Stimulated activated CD8-positive, alpha-beta memory T cell treated with anti-CD3 and anti-CD28 coated beads, Interleukin-7, amount 100 ng/mL, for 24 hours (primary cell): ENCODE measurements around the gene CRNN.
A peak's percentile ranks its signal among the peaks of the same experiment; 100 is the strongest.

Experiments used
- DNase-seq: peaks from one replicate; pipeline ENCODE4 v3.0.0-alpha.2; 2020; ENCODE audit warnings: low read depth

The CRNN gene

DNA sequence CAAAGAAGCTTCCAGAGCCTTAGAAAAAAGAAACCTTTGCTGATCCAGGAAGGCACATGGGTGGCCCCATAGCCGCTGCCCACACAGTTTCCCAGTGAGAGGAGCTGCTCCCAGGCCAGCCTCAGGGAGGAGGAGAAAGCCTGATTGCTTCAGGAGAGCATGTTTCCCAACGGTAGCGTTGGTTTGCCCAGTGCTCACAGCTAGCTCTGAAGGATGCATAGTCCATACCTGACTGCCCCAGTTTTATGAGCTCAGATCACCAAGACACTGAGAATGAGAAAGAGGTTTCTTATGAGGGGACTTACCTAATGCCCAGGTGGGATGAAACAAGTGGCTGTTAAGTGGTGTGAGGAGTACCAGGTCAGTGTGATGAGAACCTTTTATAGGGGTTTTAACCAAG, at the start of gene CRNN:
CRNN (minus strand) TSS at position 355 of the 400 bp plus-strand sequence. CDS start 2,030 bp downstream, outside the sequence.
- no peak for DNase-seq

DNA sequence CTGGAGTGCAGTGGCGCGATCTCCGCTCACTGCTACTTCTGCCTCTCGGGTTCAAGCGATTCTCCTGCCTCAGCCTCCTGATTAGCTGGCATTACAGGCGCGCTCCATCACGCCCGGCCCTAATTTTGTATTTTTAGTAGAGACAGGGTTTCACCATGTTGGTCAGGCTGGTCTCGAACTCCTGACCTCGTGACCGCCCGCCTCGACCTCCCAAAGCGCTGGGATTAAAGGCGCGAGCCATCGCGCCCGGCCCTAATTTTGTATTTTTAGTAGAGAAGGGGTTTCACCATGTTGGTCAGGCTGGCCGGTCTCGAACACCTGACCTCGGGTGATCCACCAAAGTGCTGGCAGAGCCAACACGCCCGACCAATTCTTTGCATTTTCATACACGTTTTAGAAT, 48.6 kb upstream of the CRNN start:
- no peak for DNase-seq

GRCh38 chr1:152461544-152461943, 47.5 kb upstream of the CRNN start:
- DNase-seq, result no peak

DNA sequence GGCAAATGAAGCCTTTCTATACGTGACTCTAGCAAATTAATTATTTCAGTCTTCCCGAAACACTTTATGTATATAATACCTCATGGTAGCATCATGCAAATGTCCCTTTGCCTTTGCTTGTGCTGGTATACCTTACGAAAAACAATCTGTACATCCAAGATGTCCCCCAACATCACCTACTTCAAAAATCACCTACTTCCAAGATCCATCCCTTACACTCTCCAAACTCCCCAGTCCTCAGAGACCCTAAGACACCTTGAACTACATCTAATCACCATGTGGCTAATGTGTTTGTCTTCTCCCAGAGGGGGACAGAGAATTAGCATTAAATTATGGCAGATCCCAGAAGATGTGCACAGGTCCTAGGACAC, 46.5 kb upstream of the CRNN start:
- DNase-seq, result no peak

GRCh38 chr1:152459596-152460528, 45.8 kb upstream of the CRNN start:
- DNase-seq, result peak; percentile 53

DNA sequence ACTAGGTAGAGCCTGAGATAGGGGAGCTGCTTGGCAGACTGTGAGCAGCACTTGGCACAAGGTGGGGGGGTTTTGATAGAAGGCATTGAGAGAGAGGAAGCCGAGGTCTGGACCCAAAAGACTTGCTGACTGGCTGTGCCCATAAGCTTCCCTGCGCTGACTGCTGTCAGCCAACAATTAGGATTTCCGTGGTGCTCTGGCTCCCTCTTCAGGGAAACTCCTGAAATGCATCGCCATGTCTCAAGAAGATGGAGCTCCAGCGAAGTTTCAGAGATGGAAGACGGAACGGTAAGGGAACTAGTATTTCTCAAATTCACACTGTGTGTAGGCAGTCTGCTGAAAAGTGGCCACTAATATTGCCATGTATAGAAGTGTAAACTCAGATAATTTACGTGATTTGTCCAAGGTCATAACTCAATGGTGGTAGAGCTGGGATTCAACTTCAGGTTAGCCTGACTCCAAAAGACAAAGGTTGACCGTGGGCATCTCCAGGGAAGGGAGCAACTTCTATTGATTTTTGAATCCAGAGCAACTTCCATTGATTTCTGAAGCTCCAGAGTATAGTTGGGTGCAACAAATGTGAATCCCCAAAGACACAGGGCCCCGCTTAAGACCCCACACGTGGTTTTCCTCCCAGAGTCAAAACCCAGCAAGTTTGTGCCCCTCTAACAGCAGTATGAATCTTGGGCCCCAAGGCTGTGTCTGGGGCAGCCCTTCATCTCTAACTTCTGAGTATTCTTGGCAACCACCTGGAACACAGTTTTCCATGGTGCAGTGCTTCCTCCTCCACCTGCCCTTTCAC, 44.5 kb upstream of the CRNN start:
- DNase-seq, result peak; percentile 64

- DNase-seq, result no peak
Observed at GRCh38 chr1:152457561-152457960, 43.5 kb upstream of the CRNN start.

DNA sequence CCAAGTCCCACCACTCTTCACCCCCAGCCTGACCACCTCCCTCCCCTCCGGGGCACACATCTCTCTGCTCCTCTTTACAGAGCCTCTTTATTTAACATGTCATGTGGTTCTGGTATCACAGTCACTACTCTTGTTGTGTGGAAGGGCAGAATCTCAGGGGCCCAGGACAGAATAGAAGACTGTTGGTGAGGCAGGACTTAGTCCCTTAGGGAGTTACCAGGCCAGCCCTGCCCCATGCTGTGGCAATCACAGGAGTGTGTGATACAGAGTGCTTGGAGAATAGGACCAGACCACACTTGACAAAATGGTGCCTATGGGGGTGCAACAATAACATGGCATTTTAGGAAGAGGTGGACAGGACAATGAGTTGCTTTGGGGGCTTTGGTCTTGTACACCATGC, 43.0 kb upstream of the CRNN start:
- DNase-seq, result no peak

- no peak for DNase-seq
Observed at GRCh38 chr1:152451254-152451653, 37.2 kb upstream of the CRNN start.

DNA sequence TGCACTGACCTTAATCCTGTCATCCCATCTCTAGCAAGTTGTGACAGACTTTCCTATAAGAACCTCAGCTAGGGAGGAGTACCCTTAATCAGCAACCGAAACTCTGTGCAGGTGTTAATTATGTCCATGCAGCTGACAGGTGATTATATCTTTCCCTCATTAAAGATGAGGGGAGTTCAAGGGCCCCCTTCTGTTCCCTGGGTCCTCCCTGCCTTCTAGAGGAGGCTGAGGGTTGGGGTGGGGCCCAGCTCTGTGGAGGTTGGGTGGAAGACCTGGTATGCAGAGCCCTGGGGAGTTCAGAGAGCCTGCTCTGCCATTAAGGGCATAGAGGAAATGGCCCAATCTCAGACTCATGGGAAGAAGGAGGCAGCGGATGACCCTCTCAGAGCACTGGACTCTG, 35.6 kb upstream of the CRNN start:
- no peak for DNase-seq

- no peak for DNase-seq
Observed at GRCh38 chr1:152448496-152448895, 34.4 kb upstream of the CRNN start.

DNA sequence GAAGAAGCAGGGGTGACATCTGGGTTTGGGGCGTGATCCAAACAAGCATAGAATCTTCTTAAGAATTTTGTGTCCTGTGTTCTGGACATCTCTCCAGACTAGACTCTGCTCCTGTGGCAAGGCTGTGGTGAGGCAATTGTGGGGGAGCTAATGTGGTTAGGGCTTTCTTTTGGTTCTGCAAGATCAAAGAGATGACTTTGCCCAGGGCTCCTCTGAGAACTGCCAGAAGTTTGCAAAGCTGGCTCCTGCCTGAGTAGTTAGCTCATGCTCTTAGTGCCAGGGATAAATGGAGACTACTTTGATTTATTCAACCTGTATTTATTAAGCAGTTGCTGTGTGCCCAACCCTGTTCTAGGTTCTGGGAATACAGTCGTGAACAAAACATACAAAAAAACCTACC, 34.0 kb upstream of the CRNN start:
- no peak for DNase-seq

DNA sequence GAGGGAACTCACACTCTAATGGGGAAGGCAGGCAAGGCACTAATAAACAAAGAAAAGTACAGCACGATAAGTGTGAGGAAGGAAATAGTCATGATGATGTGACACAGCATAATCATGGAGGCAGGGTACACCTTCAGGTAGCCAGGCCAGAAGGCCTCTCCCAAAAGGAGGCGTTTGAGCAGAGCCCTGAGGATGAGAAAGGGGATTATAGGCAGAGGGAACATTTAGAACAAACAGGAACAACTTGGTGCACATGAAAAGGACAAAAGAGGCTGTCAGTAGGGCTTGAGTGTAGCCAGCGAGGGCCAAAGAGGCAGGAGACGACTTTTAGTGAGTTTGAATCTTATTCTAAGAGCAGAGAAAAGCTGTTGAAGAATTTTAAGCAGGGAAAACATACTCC, 33.4 kb upstream of the CRNN start:
- no peak for DNase-seq

DNA sequence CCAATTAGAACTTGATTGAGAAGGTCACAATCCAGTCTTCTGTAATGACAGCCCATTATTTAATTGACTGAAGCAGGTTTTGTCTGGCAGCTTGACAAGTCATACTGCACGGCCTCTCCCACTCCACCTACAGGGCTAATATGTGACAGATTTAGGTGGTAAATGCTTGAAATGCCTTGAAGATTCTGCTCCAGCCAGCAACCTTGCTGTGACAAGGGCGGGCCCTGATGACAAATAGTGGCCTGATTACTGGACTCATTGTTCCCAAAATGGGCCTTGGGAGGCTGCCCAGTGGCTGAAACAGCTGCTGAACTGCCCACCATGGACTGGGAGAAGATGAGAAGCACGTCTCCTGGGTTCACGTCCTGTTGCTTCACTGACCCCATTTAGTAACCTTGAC, 30.0 kb upstream of the CRNN start:
- no peak for DNase-seq

GRCh38 chr1:152442765-152443164, 28.7 kb upstream of the CRNN start:
- no peak for DNase-seq

DNA sequence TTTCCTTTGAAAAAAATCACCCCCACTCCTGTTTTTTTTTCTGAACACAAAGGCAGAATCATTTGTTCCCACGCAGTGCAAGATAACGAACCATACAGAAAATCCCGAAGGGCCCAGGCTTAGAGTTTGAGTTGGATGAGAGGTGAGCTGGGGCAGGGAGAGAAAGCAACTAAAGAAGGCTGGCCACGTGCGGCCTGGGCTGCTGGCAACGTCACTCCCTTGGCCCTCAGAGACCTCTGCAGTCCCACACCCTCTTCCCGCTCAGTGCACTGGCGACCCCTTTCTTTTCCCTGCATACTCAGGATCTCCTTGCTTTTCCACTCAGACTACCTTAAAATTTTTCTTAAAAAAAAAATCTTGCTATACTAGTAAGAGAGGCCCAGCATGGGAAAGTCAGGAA, 28.2 kb upstream of the CRNN start:
- DNase-seq, result no peak

DNA sequence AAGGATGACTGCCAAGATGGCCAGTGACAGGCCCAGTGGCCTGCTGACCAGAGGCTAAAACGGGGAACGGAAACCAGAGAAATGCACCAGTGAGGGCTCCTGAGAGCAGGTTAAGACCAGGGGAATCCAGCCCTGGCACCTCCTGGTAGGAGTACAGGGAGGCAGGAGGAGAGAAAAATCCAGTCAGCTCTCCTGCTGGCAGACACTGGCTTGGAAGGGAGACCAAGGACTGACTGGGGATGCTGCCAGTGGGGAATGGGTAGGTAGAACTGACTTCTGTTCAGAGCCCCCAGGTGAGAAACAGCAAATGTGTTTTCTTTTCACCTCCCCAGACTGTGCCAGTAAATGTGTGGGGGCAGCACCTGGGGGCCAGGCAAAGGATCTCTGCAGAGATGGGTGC, 27.7 kb upstream of the CRNN start:
- DNase-seq, result no peak

DNA sequence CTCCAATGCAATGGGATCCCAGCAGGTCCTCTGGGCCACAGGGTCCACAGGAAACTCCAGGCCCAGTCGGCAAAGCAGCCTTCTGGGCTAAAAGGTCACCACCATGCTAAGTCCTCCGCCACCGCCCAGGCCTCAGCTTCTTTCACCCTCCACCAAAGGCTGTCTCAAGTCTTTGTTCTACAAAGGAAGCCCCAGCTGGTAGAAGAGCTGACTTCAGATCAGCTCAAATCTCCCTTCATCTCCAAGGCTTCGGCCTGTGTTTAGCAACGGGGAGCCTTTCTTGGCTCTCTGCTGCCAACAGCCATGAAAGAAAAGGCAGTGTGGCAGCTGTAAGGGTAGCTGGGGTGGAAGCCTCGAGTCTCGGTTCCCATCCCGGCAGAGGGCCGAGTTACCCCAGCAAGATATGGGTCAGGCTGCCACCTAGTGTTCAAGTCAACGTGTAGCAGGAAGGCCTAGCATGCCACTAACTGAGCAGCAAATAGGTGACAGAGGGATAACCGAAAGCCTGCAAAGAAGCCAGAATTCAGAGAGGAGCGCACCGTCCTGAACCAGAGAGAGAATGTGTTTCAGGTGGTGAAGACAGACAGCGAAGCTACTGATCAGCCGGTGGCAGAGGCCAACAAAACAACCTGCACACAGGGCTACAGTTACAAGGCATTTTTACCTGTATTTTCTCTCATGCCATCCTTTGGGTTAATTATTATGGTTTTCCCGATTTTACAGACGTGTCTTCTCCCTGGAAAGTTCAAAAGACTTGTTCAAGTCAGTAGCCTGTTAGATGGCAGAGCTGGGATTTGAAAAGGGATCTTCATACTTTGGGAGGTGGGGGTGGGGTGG, 26.8 kb upstream of the CRNN start:
- peak; percentile 31 for DNase-seq

DNA sequence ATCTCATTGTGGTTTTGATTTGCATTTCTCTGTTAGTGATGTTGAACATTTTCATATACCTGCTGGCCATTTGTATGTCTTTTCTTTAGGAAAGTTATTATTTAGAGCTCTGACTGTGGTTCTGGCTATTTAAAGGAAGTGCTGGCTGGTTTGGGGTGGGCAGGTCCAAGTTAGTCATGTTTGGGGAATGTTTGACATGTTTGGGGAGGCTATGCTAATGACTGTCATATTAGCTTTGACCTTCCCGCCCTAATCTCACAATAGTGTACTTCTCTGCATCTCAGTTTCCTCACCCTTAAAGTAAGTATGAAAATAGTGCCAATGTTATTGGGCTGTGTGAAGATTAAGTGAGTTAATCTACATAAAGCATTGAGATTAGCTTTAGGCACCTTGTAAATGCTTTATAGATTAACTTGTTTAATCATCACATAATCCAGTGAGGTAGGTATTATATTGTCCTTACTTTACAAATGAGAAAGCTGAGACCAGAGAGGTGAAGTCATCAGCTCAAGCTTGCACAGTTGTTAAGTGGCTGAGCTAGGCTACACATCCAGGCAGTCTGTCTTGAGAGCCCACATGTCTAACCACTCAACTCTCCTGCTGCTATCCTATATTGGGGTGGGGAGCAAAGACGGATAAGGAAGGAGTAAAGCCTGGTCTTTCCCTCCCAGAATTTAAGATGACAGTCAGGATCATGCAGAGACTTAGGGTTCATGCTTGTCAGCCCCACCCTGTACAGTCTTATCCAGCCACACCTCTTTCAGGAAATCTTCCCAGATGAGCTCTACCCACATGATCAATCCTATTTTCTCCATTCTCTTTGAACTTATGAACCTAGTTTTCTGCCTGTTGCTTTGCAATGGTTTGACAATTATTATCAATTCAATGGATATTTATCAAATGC, 22.8 kb upstream of the CRNN start:
- DNase-seq, result no peak

GRCh38 chr1:152427458-152427857, 13.4 kb upstream of the CRNN start:
- DNase-seq, result no peak

- no peak for DNase-seq
Observed at GRCh38 chr1:152426731-152427130, 12.7 kb upstream of the CRNN start.
